WTC11 (cell line): ENCODE data around the gene GLOD5. TPM values are rescaled to one million over a fixed set of nuclear protein-coding genes. Genes with fewer than 3 reads are reported as not detected.

Experiments
- ATAC-seq: fragments of 200-7000 bp; cut with Tn5 transposase; 2 replicates; pipeline ENCODE4 v1.10.0; 2021; ENCODE audit warnings: mild to moderate bottlenecking, moderate library complexity
- Bru-seq: library from RNA; stranded (reverse); fragments of 400-500 nt; gene quantifications from one replicate; lab custom pipeline; 2021; lab: Mats Ljungman, UMichigan
- CTCF ChIA-PET: fragments of 300-600 bp; sonication (Branson Sonifier 250); formaldehyde crosslinking; loops from one replicate; lab custom pipeline; 2021; ENCODE audit warnings: antibody characterized with exemption; lab: Charles Lee
- POLR2A ChIA-PET: fragments of 350-600 bp; sonication (Branson Sonifier 250); formaldehyde crosslinking; loops from one replicate; lab custom pipeline; 2021; ENCODE audit warnings: antibody characterized with exemption; lab: Charles Lee
- DNase-seq: peaks from one replicate; pipeline ENCODE4 v3.0.0; 2021; ENCODE audit warnings: low spot score
- H3K27ac Mint-ChIP-seq: 2 replicates; pipeline ENCODE4 v1.8.0; 2021; ENCODE audit warnings: mixed read lengths
- H3K27me3 Mint-ChIP-seq: 2 replicates; pipeline ENCODE4 v1.8.0; 2021; ENCODE audit warnings: low read depth, mild to moderate bottlenecking, moderate library complexity, mixed read lengths
- H3K36me3 Mint-ChIP-seq: 2 replicates; pipeline ENCODE4 v1.8.0; 2021; ENCODE audit warnings: mixed read lengths
- H3K4me1 Mint-ChIP-seq: 2 replicates; pipeline ENCODE4 v1.8.0; 2022; ENCODE audit warnings: mixed read lengths
- H3K4me3 Mint-ChIP-seq: 2 replicates; pipeline ENCODE4 v1.8.0; 2021; ENCODE audit warnings: mild to moderate bottlenecking, moderate library complexity, mixed read lengths
- H3K9me3 Mint-ChIP-seq: 2 replicates; pipeline ENCODE4 v1.8.0; 2021; ENCODE audit warnings: mixed read lengths
- ATF1 ChIP-seq: sonication (generic); formaldehyde crosslinking; IDR thresholded peaks from 2 replicates; pipeline ENCODE4 v1.8.1; 2023; ENCODE audit warnings: mild to moderate bottlenecking, moderate library complexity, missing genetic modification reagents
- ATF3 ChIP-seq: sonication (generic); formaldehyde crosslinking; conservative IDR thresholded peaks from 2 replicates; pipeline ENCODE4 v1.8.1; 2022; ENCODE audit warnings: mild to moderate bottlenecking, missing genetic modification reagents
- ATF6 ChIP-seq: sonication (generic); formaldehyde crosslinking; IDR thresholded peaks from 2 replicates; pipeline ENCODE4 v1.8.1; 2023; ENCODE audit warnings: mild to moderate bottlenecking, missing genetic modification reagents
- CREB1 ChIP-seq: sonication (generic); formaldehyde crosslinking; IDR thresholded peaks from 2 replicates; pipeline ENCODE4 v1.8.0; 2023; ENCODE audit warnings: mild to moderate bottlenecking, missing genetic modification reagents
- EMX1 ChIP-seq: fragments of 250-450 bp; sonication (Bioruptor Pico); IDR thresholded peaks from 2 replicates; pipeline ENCODE4 v1.8.0; 2021; ENCODE audit warnings: mild to moderate bottlenecking
- ESRRA ChIP-seq: sonication (generic); formaldehyde crosslinking; IDR thresholded peaks from 2 replicates; pipeline ENCODE4 v1.8.1; 2022; ENCODE audit warnings: mild to moderate bottlenecking, missing genetic modification reagents, borderline replicate concordance
- GABPB1 ChIP-seq: sonication (generic); formaldehyde crosslinking; IDR thresholded peaks from 2 replicates; pipeline ENCODE4 v1.8.1; 2023; ENCODE audit warnings: mild to moderate bottlenecking, missing genetic modification reagents
- GRHL2 ChIP-seq: fragments of 250-450 bp; sonication (Bioruptor Pico); IDR thresholded peaks from 2 replicates; pipeline ENCODE4 v1.8.0; 2022; ENCODE audit warnings: mild to moderate bottlenecking, moderate library complexity; ENCODE audit not compliant: insufficient replicate concordance, severe bottlenecking
- MXD4 ChIP-seq: fragments of 250-450 bp; sonication (Bioruptor Pico); IDR thresholded peaks from 2 replicates; pipeline ENCODE4 v1.8.0; 2021; ENCODE audit warnings: mild to moderate bottlenecking, moderate library complexity, borderline replicate concordance
- SMAD4 ChIP-seq: sonication (generic); formaldehyde crosslinking; IDR thresholded peaks from 2 replicates; pipeline ENCODE4 v1.8.0; 2022; ENCODE audit warnings: mild to moderate bottlenecking, missing genetic modification reagents
- TEAD4 ChIP-seq: sonication (generic); formaldehyde crosslinking; IDR thresholded peaks from 2 replicates; pipeline ENCODE4 v1.8.0; 2022; ENCODE audit warnings: mild to moderate bottlenecking, missing genetic modification reagents
- TP53 ChIP-seq: sonication (generic); formaldehyde crosslinking; IDR thresholded peaks from 2 replicates; pipeline ENCODE4 v1.8.1; 2023; ENCODE audit warnings: mild to moderate bottlenecking, missing genetic modification reagents
- ZBTB21 ChIP-seq: sonication (generic); formaldehyde crosslinking; IDR thresholded peaks from 2 replicates; pipeline ENCODE4 v1.8.1; 2023; ENCODE audit warnings: mild to moderate bottlenecking, missing genetic modification reagents, borderline replicate concordance
- ZNF219 ChIP-seq: sonication (generic); formaldehyde crosslinking; IDR thresholded peaks from 2 replicates; pipeline ENCODE4 v1.8.0; 2023; ENCODE audit warnings: missing genetic modification reagents, mild to moderate bottlenecking, borderline replicate concordance
- ZNF317 ChIP-seq: sonication (generic); formaldehyde crosslinking; IDR thresholded peaks from 2 replicates; pipeline ENCODE4 v1.8.1; 2023; ENCODE audit warnings: low read depth, mild to moderate bottlenecking, moderate library complexity, missing genetic modification reagents, borderline replicate concordance
- ZNF396 ChIP-seq: fragments of 250-450 bp; sonication (Bioruptor Pico); IDR thresholded peaks from 2 replicates; pipeline ENCODE4 v1.8.0; 2021; ENCODE audit warnings: mild to moderate bottlenecking, moderate library complexity, borderline replicate concordance
- ZNF671 ChIP-seq: fragments of 250-450 bp; sonication (Bioruptor Pico); IDR thresholded peaks from 2 replicates; pipeline ENCODE4 v1.8.0; 2021; ENCODE audit warnings: mild to moderate bottlenecking
- long read RNA-seq, 3 experiments: library from RNA in 1 of 3; library from capped mRNA in 1 of 3; library from polyadenylated mRNA in 1 of 3; unstranded in 2 of 3; stranded (forward) in 1 of 3; transcript quantifications; one replicate each; pipeline ENCODE4 v2.0.0, GENCODE V29; 2021
- total RNA-seq: library from RNA; stranded (reverse); gene quantifications from 3 replicates; pipeline ENCODE4 v1.2.3, GENCODE V29; 2021
- TF ChIP-seq, protein P1 (sequence below): sonication (generic); formaldehyde crosslinking; IDR thresholded peaks from 2 replicates; pipeline ENCODE4 v1.8.0; 2022; ENCODE audit warnings: mild to moderate bottlenecking, missing genetic modification reagents
- TF ChIP-seq, protein P2 (sequence below): sonication (generic); formaldehyde crosslinking; IDR thresholded peaks from 2 replicates; pipeline ENCODE4 v1.8.1; 2023; ENCODE audit warnings: mild to moderate bottlenecking, missing genetic modification reagents, moderate library complexity

GLOD5 gene
- total RNA-seq (0.27 TPM in 1 of 3 replicates, not detected in the others), Bru-seq, nascent RNA (percentile 11 among the genes with signal in this experiment)
- long read RNA-seq, experiment 1, result 0 reads
- long read RNA-seq, experiment 2, result 0 reads
- long read RNA-seq, experiment 3, result 0 reads

DNA sequence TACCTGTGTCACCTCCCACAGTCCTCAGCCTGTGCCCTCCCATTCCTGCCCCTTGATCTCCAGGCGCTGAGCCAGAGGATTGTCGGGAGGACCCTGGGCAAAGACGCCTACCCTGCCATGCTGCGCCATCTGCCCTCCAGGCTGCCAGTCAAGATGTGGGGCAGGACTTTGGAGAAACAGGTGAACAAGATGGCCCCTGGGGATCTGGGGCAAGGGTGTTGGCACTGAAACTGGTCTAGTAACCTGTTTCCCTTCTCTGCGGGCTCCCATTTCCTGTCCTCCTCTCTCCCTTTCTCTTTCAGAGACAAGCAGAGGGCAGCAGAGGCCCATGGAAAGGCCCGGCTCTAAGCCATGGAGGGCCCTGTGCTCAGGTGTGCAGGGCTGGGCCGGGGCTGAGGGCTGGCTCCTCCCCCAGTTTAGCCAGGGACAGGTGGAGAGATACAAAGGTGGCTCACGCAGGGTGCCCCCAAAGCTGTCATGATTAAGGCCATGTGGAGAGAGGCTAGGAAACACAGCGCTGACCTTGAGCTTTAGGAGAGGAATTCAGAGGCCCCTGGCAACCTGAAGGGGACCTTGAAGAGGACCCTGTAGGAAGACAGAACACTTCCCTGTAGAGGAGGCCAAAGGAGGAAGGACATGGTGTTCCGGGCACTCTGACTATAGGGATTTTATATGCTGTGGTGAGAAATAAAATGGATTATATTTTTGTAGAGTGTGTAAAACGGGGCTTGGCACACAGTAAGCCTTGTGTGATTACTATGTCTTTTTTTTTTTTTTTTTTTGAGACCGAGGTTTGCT lies at the start of gene GLOD5:
GLOD5 (plus strand) TSS at position 74 of the 798 bp plus-strand sequence; CDS start at position 118, 44 bp downstream.
- no peaks in the 10 kb centered on the region for H3K36me3 Mint-ChIP-seq
- H3K27me3 Mint-ChIP-seq, result no peaks in the 10 kb centered on the region
- H3K27ac Mint-ChIP-seq, result peak within 1 kb of the TSS; percentile 95
- ChIA-PET CTCF (interaction anchor here (0.6 to 1.0 kb wide), 3 partner anchors 86 to 281 kb away, joined by 3 read pairs; partner anchors contain the start of genes PQBP1 and TFE3), POLR2A (no interaction called here)
- 0 out of 2 replicates have a peak within 1 kb of the TSS, but pooled peaks have one; percentile 28 for H3K4me3 Mint-ChIP-seq
- ATAC-seq (peak; percentile 100), DNase-seq (peak; percentile 76)
- no peaks in the 10 kb centered on the region for H3K9me3 Mint-ChIP-seq
- peaks cover 8% of the 10 kb centered on the region for H3K4me1 Mint-ChIP-seq
- TF ChIP-seq TP53 (no peak), ZNF671 (CRISPR knock-in tag) (no peak), ATF3 (CRISPR knock-in tag) (no peak), GABPB1 (CRISPR knock-in tag) (no peak), ZNF219 (CRISPR knock-in tag) (no peak), EMX1 (CRISPR knock-in tag) (no peak), MXD4 (CRISPR knock-in tag) (no peak), SMAD4 (CRISPR knock-in tag) (no peak), ZBTB21 (no peak), TEAD4 (no peak), ZNF317 (CRISPR knock-in tag) (no peak), GRHL2 (CRISPR knock-in tag) (no peak), ATF1 (CRISPR knock-in tag) (no peak), ESRRA (CRISPR knock-in tag) (no peak)
- TF ChIP-seq, protein P1, sequence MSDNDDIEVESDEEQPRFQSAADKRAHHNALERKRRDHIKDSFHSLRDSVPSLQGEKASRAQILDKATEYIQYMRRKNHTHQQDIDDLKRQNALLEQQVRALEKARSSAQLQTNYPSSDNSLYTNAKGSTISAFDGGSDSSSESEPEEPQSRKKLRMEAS (CRISPR knock-in tag), result no peak
- TF ChIP-seq, protein P2, sequence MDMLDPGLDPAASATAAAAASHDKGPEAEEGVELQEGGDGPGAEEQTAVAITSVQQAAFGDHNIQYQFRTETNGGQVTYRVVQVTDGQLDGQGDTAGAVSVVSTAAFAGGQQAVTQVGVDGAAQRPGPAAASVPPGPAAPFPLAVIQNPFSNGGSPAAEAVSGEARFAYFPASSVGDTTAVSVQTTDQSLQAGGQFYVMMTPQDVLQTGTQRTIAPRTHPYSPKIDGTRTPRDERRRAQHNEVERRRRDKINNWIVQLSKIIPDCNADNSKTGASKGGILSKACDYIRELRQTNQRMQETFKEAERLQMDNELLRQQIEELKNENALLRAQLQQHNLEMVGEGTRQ (CRISPR knock-in tag), result no peak

GRCh38 chrX:48711929-48712505 lies 49.5 kb upstream of the GLOD5 start:
- CTCF ChIA-PET, result no interaction called here
- TF ChIP-seq CREB1 (CRISPR knock-in tag) (no peak), ATF6 (CRISPR knock-in tag) (no peak)
- TF ChIP-seq, all 79 proteins: peak for 0
- ATAC-seq (no peak), DNase-seq (no peak)
- POLR2A ChIA-PET, result no interaction called here
- Mint-ChIP-seq H3K4me1 (no peaks in the 10 kb centered on the region), H3K27ac (no peak overlapping the region), H3K27me3 (peaks cover 54% of the 10 kb centered on the region), H3K9me3 (no peaks in the 10 kb centered on the region), H3K36me3 (no peaks in the 10 kb centered on the region), H3K4me3 (no peak overlapping the region)

GRCh38 chrX:48713847-48714246 lies 47.7 kb upstream of the GLOD5 start:
- ChIA-PET CTCF (no interaction called here), POLR2A (no interaction called here)
- no peaks in the 10 kb centered on the region for H3K36me3 Mint-ChIP-seq
- TF ChIP-seq ZNF219 (CRISPR knock-in tag) (no peak), ZNF396 (CRISPR knock-in tag) (no peak)
- peaks cover 61% of the 10 kb centered on the region for H3K27me3 Mint-ChIP-seq
- H3K27ac Mint-ChIP-seq, result peak overlapping the region; percentile 7; the same call in 1 of the 2 replicates
- H3K4me1 Mint-ChIP-seq, result no peaks in the 10 kb centered on the region
- no peak for DNase-seq
- H3K4me3 Mint-ChIP-seq, result no peak overlapping the region
- no peaks in the 10 kb centered on the region for H3K9me3 Mint-ChIP-seq
- no peak for ATAC-seq
